HPDE6-E6E7 (cell line): Measurements from ENCODE around the gene ETFA.

Source experiments
- DNase-seq: peaks from one replicate; pipeline ENCODE4 v3.0.0; 2011; ENCODE audit warnings: missing footprints; ENCODE audit errors: extremely low spot score

Gene ETFA

DNA sequence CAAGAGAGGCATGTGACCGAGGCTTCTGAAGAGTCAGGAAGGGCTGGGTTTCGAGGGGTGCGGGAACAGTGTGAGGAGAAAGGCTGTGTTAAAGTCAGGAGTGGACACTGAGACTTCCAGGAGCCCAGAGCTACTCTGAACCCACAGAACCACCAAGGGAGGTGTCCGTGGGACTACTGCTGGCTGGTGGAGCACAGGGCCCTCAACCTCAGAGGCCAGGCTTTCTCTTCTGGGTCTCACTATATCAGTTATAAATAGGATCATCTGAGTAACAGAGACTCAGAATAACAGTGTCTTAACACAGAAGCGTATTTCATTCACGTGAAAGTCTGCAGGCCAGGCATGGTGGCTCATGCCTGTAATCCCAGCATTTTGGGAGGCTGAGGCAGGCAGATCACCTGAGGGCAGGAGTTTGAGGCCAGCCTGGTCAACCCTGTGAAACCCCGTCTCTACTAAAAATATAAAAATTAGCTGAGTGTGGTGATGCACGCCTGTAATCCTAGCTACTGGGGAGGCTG is 137.9 kb downstream of the ETFA start:
- DNase-seq = no peak

GRCh38 chr15:76172782-76173181 is 138.5 kb downstream of the ETFA start:
- no peak for DNase-seq

GRCh38 chr15:76169911-76170800 is 141.1 kb downstream of the ETFA start:
- DNase-seq = no peak

DNA sequence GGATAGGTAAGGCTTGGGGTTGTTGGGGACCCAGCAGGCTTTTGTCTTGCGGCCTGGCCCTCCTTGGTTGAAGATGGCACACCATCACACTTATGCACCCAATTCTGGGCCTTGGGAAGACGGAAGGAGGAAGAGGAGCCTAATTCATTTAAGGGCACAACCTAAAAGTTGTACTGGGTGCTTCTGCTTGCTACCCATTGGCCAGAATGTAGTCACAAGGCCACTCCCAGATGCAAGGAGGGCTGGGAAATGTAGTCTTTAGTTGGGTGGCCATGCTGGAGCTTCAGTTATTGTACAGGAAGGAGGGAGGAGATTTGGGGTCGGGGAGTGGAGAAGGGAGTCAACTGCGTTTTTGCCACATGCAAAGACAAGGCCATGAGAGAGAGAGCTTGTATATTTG is 142.3 kb downstream of the ETFA start:
- DNase-seq = no peak

GRCh38 chr15:76168237-76168984 is 142.9 kb downstream of the ETFA start:
- DNase-seq = no peak

- no peak for DNase-seq
These were observed 145.3 kb downstream of the ETFA start for GRCh38 chr15:76165951-76166350.
